Measurements from ENCODE around the gene AARS2.

- no peak for TF ChIP-seq ZBTB33 (IDR thresholded peaks at IDR 0.05)
- TF ChIP-seq TAF1 (conservative IDR thresholded peaks at IDR 0.05): no peak
Measured at GRCh38 chr6:44250718-44251123, 62.4 kb downstream of the AARS2 start.
